Endothelial cell of umbilical vein (primary cell): Measurements from ENCODE around the gene MORC2. TPM values are rescaled to one million over a fixed set of nuclear protein-coding genes. Genes with fewer than 3 reads are reported as not detected.

Experiments used
- BruUV-seq: library from RNA; stranded (reverse); fragments of 400-500 nt; replicated peaks from 2 replicates; lab custom pipeline; 2021; lab: Mats Ljungman, UMichigan
- CTCF ChIA-PET: fragments of 300-600, 350-600 bp; sonication (Branson Sonifier 250); formaldehyde crosslinking; loops from one replicate; lab custom pipeline; 2021; ENCODE audit warnings: antibody characterized with exemption, inconsistent platforms; lab: Charles Lee
- POLR2A ChIA-PET: fragments of 300-600, 350-600 bp; sonication (Branson Sonifier 250); formaldehyde crosslinking; loops from one replicate; lab custom pipeline; 2021; ENCODE audit warnings: antibody characterized with exemption, inconsistent platforms; lab: Charles Lee
- DNase-seq: peaks from one replicate; pipeline ENCODE4 v3.0.0-alpha.2; 2011; ENCODE audit warnings: low read depth, low spot score
- FAIRE-seq: peaks from 2 replicates; lab custom pipeline; 2011; peaks lifted over from hg19 to GRCh38; lab: Jason Lieb, UNC
- H2AFZ ChIP-seq: 2 replicates; pipeline ENCODE4 v1.6.0; 2012; ENCODE audit warnings: low read depth, low read length, control low read depth, inconsistent platforms
- H3K27ac ChIP-seq: 2 replicates; pipeline ENCODE4 v1.5.1; 2011; ENCODE audit warnings: low read depth, mild to moderate bottlenecking, control low read depth, low read length, moderate library complexity; ENCODE audit not compliant: insufficient read depth
- H3K27me3 ChIP-seq, 2 experiments: 2 replicates each; pipeline versions ENCODE4 v1.6.0 to v1.6.1; 2011; ENCODE audit warnings: low read length in 2 of 2, mixed read lengths in 1 of 2; ENCODE audit not compliant: control insufficient read depth in 2 of 2, insufficient read depth in 2 of 2
- H3K36me3 ChIP-seq, 2 experiments: 2 replicates in 1 of 2; 3 replicates in 1 of 2; pipeline ENCODE4 v1.5.1; 2011; ENCODE audit warnings: low read length in 2 of 2, mild to moderate bottlenecking in 1 of 2, moderate library complexity in 1 of 2; ENCODE audit not compliant: control insufficient read depth in 2 of 2, insufficient read depth in 2 of 2; ENCODE audit errors: extremely low read depth in 1 of 2
- H3K4me1 ChIP-seq: 3 replicates; pipeline ENCODE4 v1.5.1; 2011; ENCODE audit warnings: mild to moderate bottlenecking, low read length; ENCODE audit not compliant: control insufficient read depth, insufficient read depth; ENCODE audit errors: extremely low read depth
- H3K4me2 ChIP-seq: 2 replicates; pipeline ENCODE4 v1.6.1; 2011; ENCODE audit warnings: low read length, control low read depth, mixed read lengths; ENCODE audit not compliant: insufficient read depth
- H3K4me3 ChIP-seq, 3 experiments: fragments of 200-600 bp in 1 of 3; sonication (generic), shearing (Covaris generic) in 1 of 3; replicated peaks in 1 of 3; 2 replicates each; pipeline ENCODE4 v1.5.1; 2011 to 2016; ENCODE audit warnings: control low read depth in 3 of 3, low read length in 3 of 3, mild to moderate bottlenecking in 2 of 3, inconsistent platforms in 1 of 3, low read depth in 1 of 3, moderate library complexity in 1 of 3; ENCODE audit not compliant: insufficient read depth in 1 of 3
- H3K79me2 ChIP-seq: 2 replicates; pipeline ENCODE4 v1.6.0; 2012; ENCODE audit warnings: low read length, inconsistent platforms; ENCODE audit not compliant: control insufficient read depth, insufficient read depth
- H3K9ac ChIP-seq: replicated peaks from 2 replicates; pipeline ENCODE3; 2011; ENCODE audit warnings: low read length, control low read depth; ENCODE audit not compliant: insufficient read depth; ENCODE audit errors: extremely low read depth
- H3K9me1 ChIP-seq: replicated peaks from 3 replicates; pipeline ENCODE4 v1.6.0; 2011; ENCODE audit warnings: mild to moderate bottlenecking, low read length; ENCODE audit not compliant: control insufficient read depth, insufficient read depth; ENCODE audit errors: extremely low read depth
- H3K9me3 ChIP-seq: replicated peaks from 2 replicates; pipeline ENCODE4 v1.5.1; 2012; ENCODE audit warnings: low read length, inconsistent platforms; ENCODE audit not compliant: control insufficient read depth, insufficient read depth
- H4K20me1 ChIP-seq: replicated peaks from 2 replicates; pipeline ENCODE3; 2011; ENCODE audit warnings: mild to moderate bottlenecking, low read length; ENCODE audit not compliant: control insufficient read depth, insufficient read depth; ENCODE audit errors: extremely low read depth
- FOS ChIP-seq: IDR thresholded peaks from 2 replicates; pipeline ENCODE4 v1.6.1; 2011; ENCODE audit warnings: mild to moderate bottlenecking, low read length, moderate library complexity, borderline replicate concordance; ENCODE audit not compliant: insufficient read depth
- GATA2 ChIP-seq: IDR thresholded peaks from 2 replicates; pipeline ENCODE4 v1.7.0; 2011; ENCODE audit warnings: low read depth, mild to moderate bottlenecking, moderate library complexity, mixed read lengths, low read length; ENCODE audit not compliant: insufficient read length, insufficient read depth
- JUN ChIP-seq: IDR thresholded peaks from 2 replicates; pipeline ENCODE4 v1.6.1; 2011; ENCODE audit warnings: borderline replicate concordance, low read depth; ENCODE audit not compliant: insufficient read length, insufficient read depth
- MYC ChIP-seq: IDR thresholded peaks from one replicate; pipeline ENCODE4 v1.6.1; 2011; ENCODE audit warnings: mild to moderate bottlenecking, low read depth, low read length
- dilution Hi-C: fragments of 300-500 bp; cut with MboI; formaldehyde crosslinking; loops from one replicate; pipeline ENCODE4 v1.15.0; 2019; ENCODE audit warnings: low sequenced_read_pairs; ENCODE audit not compliant: extremely low pct_ligation_motif_present
- intact Hi-C: fragments of 100-400 bp; cut with micrococcal nuclease; formaldehyde crosslinking; loops from one replicate; pipeline ENCODE4 v1.10.0; 2022
- polyA plus RNA-seq, 4 experiments: library from polyadenylated mRNA; depleted of rRNA in 3 of 4; stranded (reverse) in 3 of 4; unstranded in 1 of 4; fragments of >200 nt; gene quantifications; 2 replicates each; pipeline versions ENCODE4 v1.2.1 to v1.2.3, GENCODE V29; 2011 to 2012; ENCODE audit warnings: missing spikeins in 1 of 4
- total RNA-seq: library from RNA; stranded (reverse); gene quantifications from 2 replicates; pipeline ENCODE4 v1.2.3, GENCODE V29; 2021
- TF ChIP-seq, protein P1 (sequence below), 2 donors: IDR thresholded peaks; 1 replicate in 1 of 2; 2 replicates in 1 of 2; pipeline ENCODE4 v1.5.1; 2011; ENCODE audit warnings: low read length in 2 of 2, mild to moderate bottlenecking in 2 of 2, moderate library complexity in 2 of 2, control low read depth in 1 of 2, inconsistent platforms in 1 of 2, low read depth in 1 of 2; ENCODE audit not compliant: insufficient read depth in 1 of 2; ENCODE audit errors: extremely low read depth in 1 of 2
- TF ChIP-seq, protein P2 (sequence below): IDR thresholded peaks from 2 replicates; pipeline ENCODE4 v1.6.1; 2011; ENCODE audit not compliant: insufficient read depth, insufficient read length

Gene MORC2
- total and polyA plus RNA-seq, 2 donors (not counting 3 experiments of a cell fraction or from before 2014, with no cell fraction given), result 11.6 to 34.7 TPM

DNA sequence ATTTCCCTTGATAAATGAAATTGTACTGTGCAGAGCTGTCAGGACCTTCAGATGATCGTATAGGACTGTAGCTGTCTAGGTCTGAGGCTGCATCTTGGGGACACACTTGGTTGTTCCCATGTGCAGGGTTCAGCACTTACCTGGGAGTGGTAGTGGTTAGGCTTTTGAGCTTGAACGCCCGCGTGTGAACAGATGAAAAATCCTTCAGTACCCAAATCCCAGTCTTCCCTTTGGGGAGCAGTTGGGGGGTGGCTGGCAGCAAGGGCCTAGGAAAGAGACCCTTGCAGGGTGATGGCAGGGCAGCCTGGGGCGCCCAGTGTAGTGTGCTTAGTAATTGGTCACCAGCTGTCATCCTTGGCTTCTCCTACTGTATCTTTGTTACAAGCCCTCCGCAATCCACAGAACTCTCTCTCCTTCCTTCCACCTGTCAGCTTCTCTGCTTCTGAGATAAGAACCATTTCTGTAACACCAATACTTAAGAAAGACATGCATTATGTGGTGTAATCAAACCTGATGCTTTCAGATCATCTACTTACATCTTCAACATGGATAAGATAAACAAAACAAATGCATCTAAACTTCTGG lies 64.6 kb downstream of the MORC2 start:
- Histone ChIP-seq H3K36me3 (no peaks in the 10 kb centered on the region), H3K4me1 (no peaks in the 10 kb centered on the region), H3K79me2 (no peaks in the 10 kb centered on the region), H2AFZ (no peak overlapping the region), H3K9ac (no peak overlapping the region), H3K4me3 (no peak overlapping the region), H3K9me3 (no peaks in the 10 kb centered on the region), H3K27me3 (no peaks in the 10 kb centered on the region), H4K20me1 (no peaks in the 10 kb centered on the region), H3K27ac (no peak overlapping the region), H3K9me1 (no peaks in the 10 kb centered on the region), H3K4me2 (no peak overlapping the region)
- no peak for TF ChIP-seq GATA2
- TF ChIP-seq, protein P1, sequence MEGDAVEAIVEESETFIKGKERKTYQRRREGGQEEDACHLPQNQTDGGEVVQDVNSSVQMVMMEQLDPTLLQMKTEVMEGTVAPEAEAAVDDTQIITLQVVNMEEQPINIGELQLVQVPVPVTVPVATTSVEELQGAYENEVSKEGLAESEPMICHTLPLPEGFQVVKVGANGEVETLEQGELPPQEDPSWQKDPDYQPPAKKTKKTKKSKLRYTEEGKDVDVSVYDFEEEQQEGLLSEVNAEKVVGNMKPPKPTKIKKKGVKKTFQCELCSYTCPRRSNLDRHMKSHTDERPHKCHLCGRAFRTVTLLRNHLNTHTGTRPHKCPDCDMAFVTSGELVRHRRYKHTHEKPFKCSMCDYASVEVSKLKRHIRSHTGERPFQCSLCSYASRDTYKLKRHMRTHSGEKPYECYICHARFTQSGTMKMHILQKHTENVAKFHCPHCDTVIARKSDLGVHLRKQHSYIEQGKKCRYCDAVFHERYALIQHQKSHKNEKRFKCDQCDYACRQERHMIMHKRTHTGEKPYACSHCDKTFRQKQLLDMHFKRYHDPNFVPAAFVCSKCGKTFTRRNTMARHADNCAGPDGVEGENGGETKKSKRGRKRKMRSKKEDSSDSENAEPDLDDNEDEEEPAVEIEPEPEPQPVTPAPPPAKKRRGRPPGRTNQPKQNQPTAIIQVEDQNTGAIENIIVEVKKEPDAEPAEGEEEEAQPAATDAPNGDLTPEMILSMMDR (IDR thresholded peaks at IDR 0.05; ENCODE audit: extremely low read depth in 1 of 2, insufficient read depth in 1 of 2, low read depth in 1 of 2, low read length in 2 of 2), result no peak
- no peak for TF ChIP-seq MYC
- TF ChIP-seq, protein P2, sequence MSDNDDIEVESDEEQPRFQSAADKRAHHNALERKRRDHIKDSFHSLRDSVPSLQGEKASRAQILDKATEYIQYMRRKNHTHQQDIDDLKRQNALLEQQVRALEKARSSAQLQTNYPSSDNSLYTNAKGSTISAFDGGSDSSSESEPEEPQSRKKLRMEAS, result no peak
- no peak for TF ChIP-seq JUN
- no peak for TF ChIP-seq FOS
- FAIRE-seq, result no peak
- intact Hi-C loops, result no loop called here
- no peak for DNase-seq
- POLR2A ChIA-PET, result no interaction called here
- dilution Hi-C loops, result no loop called here
- CTCF ChIA-PET, result interaction anchor here (1.1 to 1.2 kb wide), 2 partner anchors 10 to 26 kb away, joined by 3 read pairs; no protein-coding TSS in a partner anchor
- BruUV-seq, result no TSS peak
